Thyroid gland (tissue), 4 donors: ENCODE results near the gene SEC31A. TPM values are rescaled to one million over a fixed set of nuclear protein-coding genes. Genes with fewer than 3 reads are reported as not detected.
"Not testable (repeated sequence)": the region's sequence is repeated elsewhere in the genome, so short reads cannot be mapped to it uniquely, and the experiment has no call there.

ENCODE experiments used
- DNase-seq, 2 donors: peaks; one replicate each; pipeline ENCODE4 v3.0.0-alpha.2; 2019
- H3K27ac ChIP-seq, 3 donors: fragments of 200-600 bp; sonication (generic); 1 replicate in 2 of 3; 2 replicates in 1 of 3; pipeline ENCODE4 v1.5.1; 2016 to 2019; ENCODE audit warnings: mild to moderate bottlenecking in 1 of 3, moderate library complexity in 1 of 3
- H3K27me3 ChIP-seq: fragments of 200-600 bp; sonication (generic); one replicate; pipeline ENCODE4 v1.5.1; 2019
- H3K36me3 ChIP-seq, 2 donors: fragments of 200-600 bp; sonication (generic); one replicate each; pipeline ENCODE4 v1.5.1; 2016 to 2019
- H3K4me1 ChIP-seq, 2 donors: fragments of 200-600 bp; sonication (generic); one replicate each; pipeline ENCODE4 v1.5.1; 2017 to 2019
- H3K4me3 ChIP-seq, 3 donors: fragments of 200-600 bp; sonication (generic); replicated peaks in 1 of 3; 1 replicate in 2 of 3; 2 replicates in 1 of 3; pipeline ENCODE4 v1.5.1; 2016; ENCODE audit warnings: mild to moderate bottlenecking in 1 of 3
- H3K9me3 ChIP-seq: fragments of 200-600 bp; sonication (generic); one replicate; pipeline ENCODE4 v1.5.1; 2017
- CTCF ChIP-seq, 6 experiments: fragments of 200-600 bp in 3 of 6; fragments of 450-650 bp in 3 of 6; sonication (generic) in 3 of 6; IDR thresholded peaks; one replicate each; pipeline ENCODE4 v1.5.1; 2016 to 2019; ENCODE audit warnings: antibody characterized with exemption in 6 of 6, mild to moderate bottlenecking in 2 of 6, inconsistent platforms in 1 of 6, moderate library complexity in 1 of 6
- POLR2A ChIP-seq, 2 donors: fragments of 450-650 bp; IDR thresholded peaks; one replicate each; pipeline ENCODE4 v1.6.1; 2017; ENCODE audit warnings: antibody characterized with exemption in 2 of 2, mild to moderate bottlenecking in 2 of 2, moderate library complexity in 1 of 2
- WGBS, 2 donors: methylation state at CpG; one replicate each; pipeline ENCODE4 v1.1.5; 2017; 5-methylcytosine and 5-hydroxymethylcytosine counted together
- intact Hi-C: fragments of 100-400 bp; cut with DNase I; formaldehyde crosslinking; loops from one replicate; pipeline ENCODE4 v1.15.1; 2023
- total RNA-seq, 4 donors: library from RNA; depleted of rRNA; stranded (reverse); fragments of >200 nt; gene quantifications; one replicate each; pipeline ENCODE4 v1.2.3, GENCODE V29; 2016

SEC31A gene
- total RNA-seq, 4 donors from 2014 or later: 263 to 367 (median 292) TPM

- Histone ChIP-seq H3K9me3 (no peaks in the 10 kb centered on the region), H3K27ac (no peak overlapping the region), H3K4me3 (no peak overlapping the region), H3K36me3 (no peaks in the 10 kb centered on the region), H3K4me1 (peaks cover 21 to 27% of the 10 kb centered on the region in 2 donors), H3K27me3 (no peaks in the 10 kb centered on the region)
- 68 to 75% methylated on average over 5 of the region's 5 CpGs for WGBS, 2 donors
- intact Hi-C loops: no loop called here
- DNase-seq: no peak
- no peak for TF ChIP-seq POLR2A (IDR thresholded peaks at IDR 0.05)
- no peak for TF ChIP-seq CTCF (IDR thresholded peaks at IDR 0.05)
Measured at GRCh38 chr4:82886147-82886942, 4.6 kb downstream of the SEC31A start.

- Histone ChIP-seq H3K4me1 (peaks cover 21 to 27% of the 10 kb centered on the region in 2 donors), H3K9me3 (no peaks in the 10 kb centered on the region), H3K27me3 (no peaks in the 10 kb centered on the region), H3K4me3 (no peak overlapping the region), H3K36me3 (peaks cover 4 to 5% of the 10 kb centered on the region in 2 donors), H3K27ac (no peak overlapping the region)
- no peak for TF ChIP-seq CTCF (IDR thresholded peaks at IDR 0.05)
- no peak for TF ChIP-seq POLR2A (IDR thresholded peaks at IDR 0.05)
- DNase-seq: no peak
- intact Hi-C loops: no loop called here
Measured at GRCh38 chr4:82885410-82885809, 5.5 kb downstream of the SEC31A start.

- H3K36me3 ChIP-seq: peaks cover 69 to 74% of the 10 kb centered on the region in 2 donors
- 97% methylated on average over 5 of the region's 5 CpGs for WGBS, 2 donors
Measured at GRCh38 chr4:82868572-82868971, 22.4 kb downstream of the SEC31A start.

GRCh38 chr4:82866706-82867385 lies 24.1 kb downstream of the SEC31A start:
- Histone ChIP-seq H3K27ac (no peak overlapping the region), H3K9me3 (no peaks in the 10 kb centered on the region), H3K27me3 (no peaks in the 10 kb centered on the region), H3K4me3 (no peak overlapping the region), H3K4me1 (peaks cover 0 to 2% of the 10 kb centered on the region in 2 donors), H3K36me3 (peaks cover 76 to 85% of the 10 kb centered on the region in 2 donors)
- no peak for TF ChIP-seq POLR2A (IDR thresholded peaks at IDR 0.05)
- TF ChIP-seq CTCF (IDR thresholded peaks at IDR 0.05): no peak
- WGBS, 2 donors: 88 to 89% methylated on average over 8 of the region's 8 CpGs
- intact Hi-C loops: no loop called here
- DNase-seq: no peak

More at GRCh38 chr4:82868572-82868971, 22.4 kb downstream of the SEC31A start:
- H3K9me3 ChIP-seq: no peaks in the 10 kb centered on the region
- DNase-seq: no peak
- H3K4me3 ChIP-seq: no peak overlapping the region
- H3K27me3 ChIP-seq: no peaks in the 10 kb centered on the region
- H3K4me1 ChIP-seq: peaks cover 0 to 2% of the 10 kb centered on the region in 2 donors
- intact Hi-C loops: no loop called here
- no peak overlapping the region for H3K27ac ChIP-seq
- TF ChIP-seq POLR2A (IDR thresholded peaks at IDR 0.05): no peak
- TF ChIP-seq CTCF (IDR thresholded peaks at IDR 0.05): no peak

GRCh38 chr4:82866033-82866432 lies 24.9 kb downstream of the SEC31A start:
- H3K4me3 ChIP-seq, H3K27me3 ChIP-seq, intact Hi-C loops, DNase-seq, H3K4me1 ChIP-seq, H3K9me3 ChIP-seq: not testable (repeated sequence)
- Histone ChIP-seq H3K36me3 (peaks cover 68 to 78% of the 10 kb centered on the region in 2 donors), H3K27ac (peak overlapping the region in 2 of 3 donors; percentile 32 to 34)
- 78 to 90% methylated on average over 6 of the region's 6 CpGs for WGBS, 2 donors
